ENCODE results near the gene SERPINB5.

The SERPINB5 gene

GRCh38 chr18:63527251-63527650, 50.5 kb downstream of the SERPINB5 start:
- no peak for DNase-seq (ENCODE audit: low read depth in 3 of 3)

DNA sequence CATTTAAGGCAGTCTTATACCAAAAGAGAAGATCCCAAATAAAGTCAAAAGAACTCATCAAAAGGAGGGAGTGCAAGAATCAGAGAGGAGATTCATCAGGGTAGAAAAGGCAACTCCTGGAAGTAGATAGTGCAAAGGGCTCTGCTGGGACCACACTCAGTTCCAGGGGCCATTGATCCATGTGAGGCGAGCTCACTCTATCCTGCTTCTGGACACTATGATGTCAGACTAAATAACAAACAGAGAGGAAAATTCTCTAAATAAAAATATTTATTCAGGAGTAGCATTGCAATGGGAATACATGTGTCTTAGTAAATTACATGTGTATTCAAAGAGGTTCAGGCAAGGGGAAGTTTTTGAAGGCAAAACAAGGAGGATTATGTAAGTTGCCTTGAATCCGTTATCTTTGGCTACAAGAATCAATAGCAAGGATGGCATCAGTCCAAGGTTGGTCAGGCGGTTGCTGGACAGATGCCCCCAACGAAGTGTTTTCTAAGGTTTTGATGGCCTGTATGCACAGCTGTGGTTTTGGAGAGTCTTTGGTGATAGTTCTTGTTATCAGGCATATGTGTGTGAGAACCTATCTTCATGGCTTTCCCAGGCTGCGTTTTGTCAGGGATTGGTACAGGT, 52.2 kb downstream of the SERPINB5 start:
- no peak for DNase-seq (ENCODE audit: low read depth in 3 of 3)

DNA sequence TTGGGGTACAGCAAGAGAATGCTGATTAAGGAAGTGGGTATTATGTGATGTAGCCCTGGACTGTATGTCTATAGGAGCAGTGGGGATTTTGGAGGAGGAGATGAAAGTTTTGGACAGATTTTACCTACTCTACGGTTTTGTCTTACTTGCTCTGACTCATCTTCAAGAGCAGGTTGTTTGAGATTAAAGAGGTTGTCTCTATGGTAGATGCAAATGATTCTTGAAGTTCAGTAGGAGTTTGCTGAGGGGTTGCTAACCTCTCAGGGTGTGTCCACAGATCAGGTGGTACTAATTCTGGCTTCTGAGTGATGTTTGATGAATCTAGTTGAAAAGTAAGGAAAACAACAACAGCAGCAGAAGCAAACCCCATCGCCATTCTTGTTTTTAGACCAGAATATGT, 55.7 kb downstream of the SERPINB5 start:
- DNase-seq (ENCODE audit: low read depth in 3 of 3): no peak

DNA sequence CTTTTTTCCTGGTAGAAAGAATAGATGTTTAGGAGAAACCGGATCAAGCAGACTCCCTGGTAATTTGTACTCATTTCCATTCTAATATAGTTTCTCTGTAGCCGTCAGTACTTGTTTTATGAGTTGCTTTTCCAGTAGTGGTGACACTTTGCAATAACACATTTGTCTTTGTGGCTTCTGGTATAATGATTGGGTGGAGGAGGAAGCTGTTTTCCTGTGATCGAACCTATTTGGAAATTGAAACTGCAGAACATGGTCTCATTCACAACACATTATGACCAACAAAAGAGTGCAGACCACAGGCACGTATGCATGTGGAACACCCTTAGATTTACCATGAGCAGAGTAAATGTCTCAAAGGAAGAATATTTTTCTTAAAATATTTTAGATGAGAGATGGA, 57.9 kb downstream of the SERPINB5 start:
- DNase-seq (ENCODE audit: low read depth in 3 of 3): no peak

DNA sequence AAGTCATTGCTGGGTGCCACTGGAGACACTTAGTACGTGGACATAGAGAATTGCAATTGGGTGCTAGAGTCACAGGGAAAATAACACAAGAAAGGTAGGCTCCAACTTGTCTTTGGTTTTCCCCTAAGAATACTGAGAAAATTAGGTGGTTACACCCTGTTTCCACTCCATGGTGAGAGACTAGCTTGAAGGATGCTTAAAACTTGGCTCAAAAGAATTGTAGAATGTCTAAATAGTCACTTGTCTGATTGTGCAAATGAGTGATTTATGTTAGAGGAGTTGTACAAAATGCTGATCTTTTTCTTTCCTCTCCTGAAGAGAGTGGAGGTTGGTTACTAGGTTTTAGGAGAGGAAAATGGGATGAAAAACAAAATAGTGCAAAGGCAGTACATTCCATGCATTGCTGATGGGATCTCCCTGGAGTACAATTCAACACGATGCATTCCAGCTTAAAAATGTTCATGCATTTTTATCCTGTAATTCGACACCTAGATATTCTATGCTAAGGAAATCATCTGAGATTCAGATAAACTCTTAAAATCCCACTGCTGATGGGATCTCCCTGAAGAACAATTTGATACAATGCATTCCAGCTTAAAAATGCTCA, 63.2 kb downstream of the SERPINB5 start:
- DNase-seq (ENCODE audit: low read depth in 3 of 3): no peak

DNA sequence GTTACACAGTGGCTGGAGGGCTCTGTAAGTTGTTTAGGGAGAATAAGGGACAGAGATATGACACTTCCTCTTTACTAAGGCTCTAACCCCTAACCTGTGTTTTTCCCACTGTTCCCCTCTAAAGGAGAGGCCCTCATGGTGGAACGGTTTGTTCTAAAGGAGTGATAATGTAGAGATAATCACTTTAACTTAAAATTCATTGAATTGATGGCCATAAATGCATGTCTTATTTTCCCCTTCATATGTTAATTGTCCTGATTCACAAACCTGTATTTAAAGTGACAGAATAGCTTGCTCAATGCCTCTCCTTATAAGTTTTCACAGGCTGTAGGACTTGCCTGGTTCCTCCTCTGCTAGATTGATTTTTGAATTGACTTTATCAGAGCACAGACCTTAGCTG, 65.3 kb downstream of the SERPINB5 start, which contains the start of gene SERPINB12:
Gene SERPINB12, plus strand, starts transcription at position 301 of the 400 bp plus-strand sequence. CDS start 13,791 bp downstream, outside the sequence.
- DNase-seq (ENCODE audit: low read depth in 3 of 3): no peak

- no peak for DNase-seq (ENCODE audit: low read depth in 3 of 3)
Measured at GRCh38 chr18:63544017-63544416, 67.3 kb downstream of the SERPINB5 start.

- no peak for DNase-seq (ENCODE audit: low read depth in 3 of 3)
Measured at GRCh38 chr18:63545000-63545399, 68.2 kb downstream of the SERPINB5 start.

GRCh38 chr18:63550068-63550467, 73.3 kb downstream of the SERPINB5 start:
- DNase-seq (ENCODE audit: low read depth in 3 of 3): no peak

- no peak for DNase-seq (ENCODE audit: low read depth in 3 of 3)
Measured at GRCh38 chr18:63551769-63552168, 75.0 kb downstream of the SERPINB5 start.

DNA sequence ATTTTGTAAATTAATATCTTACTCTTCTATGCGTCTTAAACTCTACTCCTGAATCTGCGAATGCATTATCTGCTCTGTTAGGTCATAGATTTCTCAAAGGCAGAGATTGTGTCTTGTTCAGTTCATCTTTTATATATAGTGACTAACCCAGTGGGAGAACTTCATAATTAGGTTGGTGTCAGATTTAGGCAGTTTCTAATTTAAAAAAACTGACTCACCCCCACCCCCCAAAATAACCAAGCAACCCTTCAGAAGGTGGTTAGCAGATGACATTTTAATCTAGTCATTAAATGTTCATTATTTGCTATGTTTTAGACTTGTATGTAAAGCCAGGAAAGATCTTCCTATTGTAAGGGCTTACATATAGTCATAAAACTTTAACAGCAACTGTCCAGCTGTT, 75.8 kb downstream of the SERPINB5 start:
- no peak for DNase-seq (ENCODE audit: low read depth in 3 of 3)

DNA sequence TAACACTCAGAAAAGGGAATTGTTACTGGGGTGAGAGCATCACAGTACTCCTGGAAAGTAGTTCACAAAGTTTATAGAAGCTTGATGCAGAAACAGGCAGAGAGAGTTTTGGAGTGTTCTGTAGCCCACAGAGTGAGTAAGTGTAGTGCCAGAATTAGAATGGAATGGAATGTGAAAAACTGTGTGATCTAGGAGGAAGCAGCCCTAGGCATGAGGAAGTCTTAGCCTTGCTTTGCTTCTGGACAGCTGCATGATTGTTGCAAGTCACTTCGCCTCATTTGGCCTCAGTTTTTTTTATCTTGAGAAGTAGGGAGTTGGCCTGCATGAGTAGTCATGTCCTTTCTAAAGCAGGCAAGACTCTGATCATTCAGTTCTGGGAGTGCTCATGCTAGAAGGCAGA, 76.3 kb downstream of the SERPINB5 start:
- no peak for DNase-seq (ENCODE audit: low read depth in 3 of 3)

All from stimulated activated CD4-positive, alpha-beta T cell treated with anti-CD3 and anti-CD28 coated beads, TNF-alpha, amount 100 ng/mL, for 48 hours (primary cell).